ENCODE data around the gene ZNF726.

DNA sequence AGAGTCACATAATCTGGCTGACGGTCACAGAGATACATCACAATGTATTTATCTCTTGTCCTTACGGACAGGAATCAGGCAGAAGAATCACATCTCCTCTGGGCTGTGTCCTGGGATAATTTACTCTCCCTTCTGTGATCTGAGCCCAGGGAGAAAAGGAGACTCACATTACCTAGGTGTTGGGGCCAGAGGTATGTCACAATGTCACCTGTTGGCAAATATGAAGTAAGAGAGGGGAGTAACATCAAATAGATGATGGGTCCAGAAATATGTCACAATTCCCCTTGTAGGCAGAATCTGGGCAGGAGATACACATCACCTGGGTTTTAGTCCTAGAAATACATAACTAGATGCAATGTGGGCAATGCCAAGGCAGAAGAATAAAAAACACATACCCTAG, 67.2 kb downstream of the ZNF726 start:
- no peak for TF ChIP-seq EZH2 (IDR thresholded peaks at IDR 0.05; ENCODE audit: insufficient read depth, poor library complexity, severe bottlenecking)
- no peak for TF ChIP-seq EZH2phosphoT487 (IDR thresholded peaks at IDR 0.05; ENCODE audit: insufficient read depth, low read depth)
